Upper lobe of left lung (tissue), 6 donors: ENCODE data around the gene NREP. TPM values are rescaled to one million over a fixed set of nuclear protein-coding genes. Genes with fewer than 3 reads are reported as not detected.

Experiments used
- ATAC-seq, 2 donors: fragments of 200-7000 bp; cut with Tn5 transposase; one replicate each; pipeline ENCODE4 v1.9.1; 2022; ENCODE audit warnings: mild to moderate bottlenecking in 2 of 2, moderate library complexity in 2 of 2; ENCODE audit not compliant: low FRiP score in 2 of 2
- DNase-seq, 2 donors: peaks; one replicate each; pipeline ENCODE4 v3.0.0-alpha.2; 2019 to 2020
- H3K27ac ChIP-seq, 4 donors: fragments of 200-600 bp; sonication (generic); one replicate each; pipeline ENCODE4 v1.5.1; 2016 to 2019
- H3K27me3 ChIP-seq, 4 donors: fragments of 200-600 bp; sonication (generic); one replicate each; pipeline ENCODE4 v1.5.1; 2017 to 2019
- H3K36me3 ChIP-seq, 4 donors: fragments of 200-600 bp; sonication (generic); one replicate each; pipeline ENCODE4 v1.5.1; 2016 to 2019
- H3K4me1 ChIP-seq, 4 donors: fragments of 200-600 bp; sonication (generic); one replicate each; pipeline ENCODE4 v1.5.1; 2018 to 2019
- H3K4me3 ChIP-seq, 4 donors: fragments of 200-600 bp; sonication (generic); one replicate each; pipeline ENCODE4 v1.5.1; 2017 to 2019; ENCODE audit warnings: mild to moderate bottlenecking in 2 of 4, moderate library complexity in 1 of 4
- H3K9me3 ChIP-seq, 4 donors: fragments of 200-600 bp; sonication (generic); one replicate each; pipeline ENCODE4 v1.5.1; 2018 to 2019
- EP300 ChIP-seq, 4 donors: sonication (generic); formaldehyde crosslinking; IDR thresholded peaks; one replicate each; pipeline ENCODE4 v1.5.1; 2017; ENCODE audit warnings: antibody characterized with exemption in 4 of 4, control low read depth in 2 of 4
- POLR2A ChIP-seq, 4 donors: fragments of 450-650 bp; IDR thresholded peaks; one replicate each; pipeline ENCODE4 v1.5.1; 2016 to 2017; ENCODE audit warnings: antibody characterized with exemption in 4 of 4, mild to moderate bottlenecking in 2 of 4
- POLR2AphosphoS5 ChIP-seq, 2 donors: sonication (generic); formaldehyde crosslinking; IDR thresholded peaks; one replicate each; pipeline ENCODE4 v1.5.1; 2017; ENCODE audit warnings: antibody characterized with exemption in 2 of 2
- WGBS, 2 donors: methylation state at CpG; one replicate each; pipeline ENCODE4 v1.1.5; 2017 to 2018; 5-methylcytosine and 5-hydroxymethylcytosine counted together
- total RNA-seq, 6 donors: library from RNA; depleted of rRNA in 4 of 6; stranded (reverse); fragments of >200 nt in 4 of 6; gene quantifications; one replicate each; pipeline versions ENCODE4 v1.1.0 to v1.2.1, GENCODE V29; 2016 to 2021
- TF ChIP-seq, protein P1 (sequence below), 6 experiments: fragments of 450-650 bp in 4 of 6; fragments of 200-600 bp in 2 of 6; sonication (generic) in 2 of 6; IDR thresholded peaks; one replicate each; pipeline ENCODE4 v1.5.1; 2016 to 2019; ENCODE audit warnings: antibody characterized with exemption in 6 of 6
- donor health status: DM: no; HTN: no; CAD: no; lungs with moderate emphysema.
- donor health status: DM: no; HTN: yes; CAD: no; lungs with severe emphysema.

Gene NREP
- total RNA-seq, 6 donors from 2014 or later = 5.0 to 17.9 (median 12.5) TPM

DNA sequence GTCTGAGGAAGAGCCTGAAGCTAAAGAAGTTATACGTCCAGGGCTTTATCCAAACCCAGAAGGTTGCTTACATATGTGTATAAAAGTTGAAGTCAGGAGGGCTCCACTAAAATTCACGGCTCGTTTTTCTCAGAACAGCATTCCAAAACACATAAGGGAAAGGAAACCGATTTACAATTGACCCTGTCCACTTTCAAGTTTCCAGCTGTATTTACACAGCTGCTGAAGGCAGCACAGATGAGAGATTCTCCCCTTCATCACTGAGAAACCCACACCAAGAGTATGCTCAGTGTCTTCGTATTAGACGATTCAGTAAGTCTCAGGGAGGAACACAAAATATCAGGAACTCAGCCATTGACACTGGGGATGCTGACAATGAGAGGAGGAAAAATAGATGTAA lies 5.9 kb upstream of the NREP start:
- Histone ChIP-seq H3K4me3 (no peak overlapping the region), H3K27me3 (no peaks in the 10 kb centered on the region), H3K9me3 (no peaks in the 10 kb centered on the region), H3K27ac (no peak overlapping the region), H3K4me1 (peaks cover 0 to 6% (median 3%) of the 10 kb centered on the region in 4 donors), H3K36me3 (no peaks in the 10 kb centered on the region)
- ATAC-seq (no peak), DNase-seq (no peak)
- WGBS, 2 donors = 56 to 69% methylated on average over 6 of the region's 6 CpGs
- TF ChIP-seq POLR2AphosphoS5 (IDR thresholded peaks at IDR 0.05) = no peak
- TF ChIP-seq POLR2A (IDR thresholded peaks at IDR 0.05) = no peak

DNA sequence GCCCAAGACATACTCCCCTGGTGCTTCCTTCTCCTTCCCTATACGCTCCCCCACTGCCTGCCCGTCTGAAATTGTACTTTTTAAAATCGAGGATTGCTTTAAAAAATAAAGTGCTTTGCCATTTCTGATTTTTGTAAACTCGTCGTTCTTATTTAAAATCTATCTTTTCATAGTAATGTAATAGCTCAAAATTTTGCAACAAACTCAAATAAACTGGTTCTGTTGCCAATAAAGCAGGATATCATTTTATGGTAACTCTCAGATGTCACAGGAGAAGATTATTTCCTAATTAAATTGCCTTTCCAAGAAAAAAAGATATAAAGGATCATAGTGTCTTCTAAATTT lies 1.3 kb upstream of the NREP start:
- Histone ChIP-seq H3K27me3 (no peaks in the 10 kb centered on the region), H3K27ac (peak overlapping the region; percentile 83 to 92 (median 86)), H3K4me3 (peak overlapping the region; percentile 57 to 85 (median 68)), H3K9me3 (no peaks in the 10 kb centered on the region), H3K36me3 (no peaks in the 10 kb centered on the region), H3K4me1 (peaks cover 12 to 31% (median 22%) of the 10 kb centered on the region in 4 donors)
- WGBS, 2 donors = 4 to 12% methylated on average over 5 of the region's 5 CpGs
- ATAC-seq (no peak), DNase-seq (no peak)
- TF ChIP-seq POLR2AphosphoS5 (IDR thresholded peaks at IDR 0.05) (no peak), POLR2A (IDR thresholded peaks at IDR 0.05) (no peak), EP300 (IDR thresholded peaks at IDR 0.05) (no peak)
- TF ChIP-seq, protein P1, sequence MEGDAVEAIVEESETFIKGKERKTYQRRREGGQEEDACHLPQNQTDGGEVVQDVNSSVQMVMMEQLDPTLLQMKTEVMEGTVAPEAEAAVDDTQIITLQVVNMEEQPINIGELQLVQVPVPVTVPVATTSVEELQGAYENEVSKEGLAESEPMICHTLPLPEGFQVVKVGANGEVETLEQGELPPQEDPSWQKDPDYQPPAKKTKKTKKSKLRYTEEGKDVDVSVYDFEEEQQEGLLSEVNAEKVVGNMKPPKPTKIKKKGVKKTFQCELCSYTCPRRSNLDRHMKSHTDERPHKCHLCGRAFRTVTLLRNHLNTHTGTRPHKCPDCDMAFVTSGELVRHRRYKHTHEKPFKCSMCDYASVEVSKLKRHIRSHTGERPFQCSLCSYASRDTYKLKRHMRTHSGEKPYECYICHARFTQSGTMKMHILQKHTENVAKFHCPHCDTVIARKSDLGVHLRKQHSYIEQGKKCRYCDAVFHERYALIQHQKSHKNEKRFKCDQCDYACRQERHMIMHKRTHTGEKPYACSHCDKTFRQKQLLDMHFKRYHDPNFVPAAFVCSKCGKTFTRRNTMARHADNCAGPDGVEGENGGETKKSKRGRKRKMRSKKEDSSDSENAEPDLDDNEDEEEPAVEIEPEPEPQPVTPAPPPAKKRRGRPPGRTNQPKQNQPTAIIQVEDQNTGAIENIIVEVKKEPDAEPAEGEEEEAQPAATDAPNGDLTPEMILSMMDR (IDR thresholded peaks at IDR 0.05) = no peak

DNA sequence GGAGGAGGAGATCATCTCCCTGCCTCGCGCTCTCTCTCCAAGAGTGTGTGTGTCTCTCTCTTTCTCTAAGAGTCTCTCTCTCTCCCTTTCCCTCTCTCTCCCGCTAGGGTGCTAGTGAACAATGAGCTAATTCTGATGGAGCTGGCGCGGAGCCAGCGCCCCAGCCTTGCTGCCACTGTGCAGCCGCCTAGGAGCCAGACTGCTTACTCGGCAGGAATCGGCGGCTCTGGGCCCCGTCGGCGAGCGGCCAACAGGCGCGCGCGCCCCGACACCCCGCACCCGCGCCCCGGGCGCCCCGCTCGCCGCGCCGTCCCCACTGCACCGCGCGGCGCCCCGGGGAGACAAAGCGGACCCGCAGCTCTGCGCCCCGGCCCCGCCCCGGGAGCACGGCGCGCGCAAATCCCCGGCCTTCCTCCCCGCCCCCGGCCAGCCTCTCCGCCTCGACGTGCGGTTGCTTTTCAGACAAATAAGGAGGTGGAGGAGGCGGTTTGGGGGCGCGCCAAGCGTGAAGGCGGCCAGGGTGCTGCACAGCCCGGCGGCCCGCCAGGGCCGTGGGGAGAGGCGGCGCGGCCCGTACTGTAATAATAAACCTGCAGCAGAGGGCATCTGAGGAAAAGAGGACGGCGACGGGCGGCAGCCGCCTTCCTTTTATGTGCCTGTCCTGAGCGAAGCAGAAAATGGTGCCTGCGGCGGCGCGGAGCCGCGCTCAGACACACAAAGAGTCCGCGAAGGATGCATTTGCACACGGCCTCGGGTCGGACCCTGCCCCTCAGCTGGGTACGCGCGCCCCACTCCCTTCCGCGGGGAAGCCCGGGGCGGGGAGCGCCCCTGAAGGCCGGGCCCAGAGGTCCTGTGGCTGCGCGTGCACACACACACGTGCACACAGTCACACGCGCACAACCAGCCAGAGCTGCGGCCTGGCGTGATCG lies 625 bp upstream of the NREP start:
- DNase-seq (peak; percentile 94 to 97), ATAC-seq (peak; percentile 92 to 95)
- Histone ChIP-seq H3K27me3 (no peaks in the 10 kb centered on the region), H3K9me3 (no peaks in the 10 kb centered on the region), H3K4me3 (peak overlapping the region; percentile 57 to 85 (median 69)), H3K36me3 (no peaks in the 10 kb centered on the region), H3K27ac (peak overlapping the region; percentile 83 to 92 (median 86)), H3K4me1 (peaks cover 12 to 31% (median 22%) of the 10 kb centered on the region in 4 donors)
- WGBS, 2 donors = 2% methylated on average over 15 to 41 of the region's 98 CpGs
- TF ChIP-seq POLR2AphosphoS5 (IDR thresholded peaks at IDR 0.05) (peak; percentile 27 to 40), POLR2A (IDR thresholded peaks at IDR 0.05) (peak in 2 of 4 donors; percentile 23 to 52), EP300 (IDR thresholded peaks at IDR 0.05) (no peak)
- TF ChIP-seq, protein P1 (IDR thresholded peaks at IDR 0.05) = peak in 5 of 6 experiments; percentile 30 to 80 (median 42)

DNA sequence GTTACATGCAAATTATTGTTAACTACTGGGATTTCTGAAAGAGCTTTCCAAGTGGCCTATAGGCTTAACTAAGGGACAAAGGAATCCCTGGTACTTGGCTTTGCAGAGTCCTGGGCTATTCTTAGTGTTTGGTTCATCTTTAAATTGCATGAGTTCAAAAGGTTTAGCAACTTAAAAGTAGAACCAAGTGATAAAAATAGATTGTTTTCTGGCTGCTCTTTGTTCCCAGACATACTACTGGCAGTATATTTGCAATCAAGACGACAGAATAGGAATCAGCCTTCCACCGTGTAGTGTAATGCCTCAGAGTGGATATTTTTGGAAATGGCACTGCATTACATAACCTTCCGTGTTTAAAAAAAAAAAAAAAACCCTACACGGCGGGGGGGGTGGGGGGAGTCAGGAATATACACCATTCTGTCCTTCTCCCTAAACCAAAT lies 1.0 kb downstream of the NREP start:
- Histone ChIP-seq H3K27me3 (no peaks in the 10 kb centered on the region), H3K36me3 (no peaks in the 10 kb centered on the region), H3K9me3 (no peaks in the 10 kb centered on the region), H3K27ac (peak overlapping the region in 1 of 4 donors; percentile 21), H3K4me3 (peak overlapping the region in 3 of 4 donors; percentile 57 to 85 (median 72)), H3K4me1 (peaks cover 12 to 31% (median 22%) of the 10 kb centered on the region in 4 donors)
- ATAC-seq (peak in 1 of 2 donors; percentile 42), DNase-seq (no peak)
- TF ChIP-seq POLR2A (IDR thresholded peaks at IDR 0.05) (no peak), POLR2AphosphoS5 (IDR thresholded peaks at IDR 0.05) (no peak), EP300 (IDR thresholded peaks at IDR 0.05) (no peak)
- TF ChIP-seq, protein P1 (IDR thresholded peaks at IDR 0.05) = no peak
- WGBS, 2 donors = 4% methylated on average over 5 of the region's 5 CpGs

DNA sequence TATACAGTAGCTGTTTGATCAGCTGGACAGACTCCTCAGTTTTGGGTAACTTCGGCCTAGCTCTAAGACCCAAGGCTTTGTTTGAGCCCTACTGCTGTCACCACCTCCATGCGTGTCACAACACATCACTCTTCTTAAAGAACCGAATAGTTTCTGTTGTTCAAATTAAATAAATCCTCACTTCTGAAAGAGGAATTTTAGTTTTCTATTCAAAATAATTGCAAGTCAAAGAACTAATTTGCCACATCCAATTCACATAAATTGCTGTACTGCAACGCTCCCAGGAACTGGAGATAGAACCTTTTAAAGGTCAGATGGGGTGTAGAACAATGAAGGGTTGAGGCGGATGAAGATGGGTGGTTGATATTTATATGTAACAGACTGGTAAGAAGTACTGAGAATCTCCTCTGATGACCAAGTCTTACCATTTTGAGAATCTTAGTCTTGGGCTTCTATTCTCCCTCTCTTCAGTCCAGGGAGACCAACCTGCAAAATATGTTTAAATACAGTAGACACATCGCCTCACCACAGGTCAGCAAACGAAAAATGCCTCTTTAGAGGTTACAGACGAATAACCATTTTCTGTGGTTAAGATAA lies 1.6 kb downstream of the NREP start:
- Histone ChIP-seq H3K36me3 (no peaks in the 10 kb centered on the region), H3K27me3 (no peaks in the 10 kb centered on the region), H3K9me3 (no peaks in the 10 kb centered on the region), H3K4me1 (peaks cover 12 to 31% (median 22%) of the 10 kb centered on the region in 4 donors), H3K27ac (peak overlapping the region in 1 of 4 donors; percentile 21), H3K4me3 (peak overlapping the region in 2 of 4 donors; percentile 57 to 85)
- no peak for TF ChIP-seq POLR2AphosphoS5 (IDR thresholded peaks at IDR 0.05)
- no peak for TF ChIP-seq EP300 (IDR thresholded peaks at IDR 0.05)
- no peak for TF ChIP-seq POLR2A (IDR thresholded peaks at IDR 0.05)
- TF ChIP-seq, protein P1 (IDR thresholded peaks at IDR 0.05) = no peak
- ATAC-seq (no peak), DNase-seq (no peak)
- 44 to 45% methylated on average over 8 of the region's 8 CpGs for WGBS, 2 donors
